HEK293 (cell line): ENCODE results near the gene ZNF644.
"Not testable (repeated sequence)": the region's sequence is repeated elsewhere in the genome, so short reads cannot be mapped to it uniquely, and the experiment has no call there.

Experiments
- CTCF ChIA-PET: fragments of 350-600 bp; formaldehyde crosslinking; extraction: SDS; loops from one replicate; lab custom pipeline; 2021; ENCODE audit warnings: antibody characterized with exemption; lab: Yijun Ruan, JAX
- POLR2A ChIA-PET: fragments of 300-600 bp; formaldehyde crosslinking; extraction: SDS; loops from one replicate; lab custom pipeline; 2020; ENCODE audit warnings: antibody characterized with exemption, inconsistent platforms; lab: Yijun Ruan, JAX
- H3K27ac ChIP-seq: fragments of 200-500 bp; sonication (Bioruptor generic); 2 replicates; pipeline ENCODE4 v1.5.1; 2014; ENCODE audit warnings: low read depth, low read length, control low read depth, inconsistent platforms; ENCODE audit errors: extremely low read depth
- H3K36me3 ChIP-seq, 2 experiments: fragments of 200-500 bp in 1 of 2; sonication (Bioruptor generic) in 1 of 2; 1 replicate in 1 of 2; 2 replicates in 1 of 2; pipeline ENCODE4 v1.5.1; 2014 to 2017; ENCODE audit warnings: inconsistent platforms in 2 of 2, low read length in 2 of 2; ENCODE audit not compliant: control insufficient read depth in 2 of 2, insufficient read depth in 1 of 2
- H3K4me1 ChIP-seq: fragments of 200-500 bp; sonication (Bioruptor generic); 2 replicates; pipeline ENCODE4 v1.5.1; 2014; ENCODE audit warnings: mild to moderate bottlenecking, low read length, inconsistent platforms; ENCODE audit not compliant: control insufficient read depth, insufficient read depth
- H3K4me3 ChIP-seq: 2 replicates; pipeline ENCODE4 v1.5.1; 2011; ENCODE audit warnings: low read depth, mild to moderate bottlenecking, control low read depth, low read length, moderate library complexity
- H3K9me3 ChIP-seq: fragments of 200-500 bp; sonication (Bioruptor generic); 2 replicates; pipeline ENCODE4 v1.5.1; 2014; ENCODE audit warnings: low read depth, low read length, inconsistent platforms; ENCODE audit not compliant: control insufficient read depth, insufficient read depth
- SP7 ChIP-seq: fragments of 450-650 bp; formaldehyde crosslinking; IDR thresholded peaks from 2 replicates; pipeline ENCODE4 v1.5.1; 2016; ENCODE audit warnings: missing biosample characterization, missing genetic modification characterization
- ZBTB20 ChIP-seq: fragments of 450-650 bp; formaldehyde crosslinking; IDR thresholded peaks from 2 replicates; pipeline ENCODE4 v1.5.1; 2016; ENCODE audit warnings: missing biosample characterization, missing genetic modification characterization
- ZBTB21 ChIP-seq: fragments of 450-650 bp; formaldehyde crosslinking; IDR thresholded peaks from 2 replicates; pipeline ENCODE4 v1.5.1; 2017; ENCODE audit warnings: missing biosample characterization, missing genetic modification characterization
- ZNF138 ChIP-seq: fragments of 450-650 bp; formaldehyde crosslinking; IDR thresholded peaks from 2 replicates; pipeline ENCODE4 v1.5.1; 2016; ENCODE audit warnings: missing biosample characterization, missing genetic modification characterization, borderline replicate concordance
- ZNF174 ChIP-seq: fragments of 450-650 bp; formaldehyde crosslinking; IDR thresholded peaks from 2 replicates; pipeline ENCODE4 v1.5.0; 2017; ENCODE audit warnings: missing biosample characterization, mild to moderate bottlenecking, missing genetic modification characterization
- ZNF18 ChIP-seq: fragments of 450-650 bp; formaldehyde crosslinking; IDR thresholded peaks from 2 replicates; pipeline ENCODE4 v1.5.1; 2016; ENCODE audit warnings: missing biosample characterization, missing genetic modification characterization
- ZNF214 ChIP-seq: fragments of 450-650 bp; formaldehyde crosslinking; IDR thresholded peaks from 2 replicates; pipeline ENCODE4 v1.5.1; 2017; ENCODE audit warnings: missing biosample characterization, mild to moderate bottlenecking, missing genetic modification characterization, borderline replicate concordance
- ZNF239 ChIP-seq: fragments of 450-650 bp; formaldehyde crosslinking; IDR thresholded peaks from 2 replicates; pipeline ENCODE4 v1.5.1; 2016; ENCODE audit warnings: missing biosample characterization, missing genetic modification characterization
- ZNF518A ChIP-seq: fragments of 450-650 bp; formaldehyde crosslinking; conservative IDR thresholded peaks from 2 replicates; pipeline ENCODE4 v1.5.1; 2016; ENCODE audit warnings: low read depth, missing biosample characterization, missing genetic modification characterization
- ZNF544 ChIP-seq: fragments of 450-650 bp; formaldehyde crosslinking; IDR thresholded peaks from 2 replicates; pipeline ENCODE4 v1.5.0; 2017; ENCODE audit warnings: missing biosample characterization, missing genetic modification characterization
- ZNF555 ChIP-seq: fragments of 450-650 bp; formaldehyde crosslinking; conservative IDR thresholded peaks from 2 replicates; pipeline ENCODE4 v1.5.1; 2017; ENCODE audit warnings: missing biosample characterization, mild to moderate bottlenecking, missing genetic modification characterization, inconsistent platforms
- ZNF571 ChIP-seq: fragments of 450-650 bp; formaldehyde crosslinking; IDR thresholded peaks from 2 replicates; pipeline ENCODE4 v1.5.0; 2017; ENCODE audit warnings: missing biosample characterization, missing genetic modification characterization
- ZNF600 ChIP-seq: fragments of 450-650 bp; formaldehyde crosslinking; IDR thresholded peaks from 2 replicates; pipeline ENCODE4 v1.5.1; 2016; ENCODE audit warnings: missing biosample characterization, missing genetic modification characterization
- ZNF623 ChIP-seq: fragments of 450-650 bp; formaldehyde crosslinking; IDR thresholded peaks from 2 replicates; pipeline ENCODE4 v1.5.1; 2016; ENCODE audit warnings: missing biosample characterization, missing genetic modification characterization
- ZNF629 ChIP-seq: fragments of 450-650 bp; formaldehyde crosslinking; IDR thresholded peaks from 2 replicates; pipeline ENCODE4 v1.5.1; 2017; ENCODE audit warnings: missing biosample characterization, missing genetic modification characterization
- ZNF777 ChIP-seq: fragments of 450-650 bp; formaldehyde crosslinking; IDR thresholded peaks from 2 replicates; pipeline ENCODE4 v1.5.1; 2017; ENCODE audit warnings: missing biosample characterization, missing genetic modification characterization, borderline replicate concordance
- ZNF837 ChIP-seq: fragments of 450-650 bp; formaldehyde crosslinking; IDR thresholded peaks from 2 replicates; pipeline ENCODE4 v1.5.1; 2016; ENCODE audit warnings: missing biosample characterization, missing genetic modification characterization

The ZNF644 gene

DNA sequence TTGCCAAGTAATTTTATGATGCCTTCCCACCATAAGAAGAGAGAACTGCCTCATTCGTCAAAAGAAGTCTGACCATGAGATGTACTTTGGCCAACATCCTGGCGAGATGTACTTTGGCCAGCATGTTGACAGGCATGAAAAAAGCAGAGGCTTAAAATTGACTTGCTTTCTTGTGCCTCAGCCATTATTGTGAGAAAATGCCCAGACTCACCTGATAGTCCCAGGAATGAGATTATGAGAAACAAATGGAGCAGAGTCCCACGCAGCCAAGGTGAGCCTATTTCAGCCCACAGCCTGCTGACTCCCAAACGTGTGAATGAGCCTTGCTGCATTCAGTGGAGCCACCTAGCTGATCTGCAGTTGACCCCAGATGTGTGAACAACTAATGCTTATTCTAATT lies 43.5 kb upstream of the ZNF644 start:
- no peaks in the 10 kb centered on the region for H3K4me1 ChIP-seq
- no peaks in the 10 kb centered on the region for H3K36me3 ChIP-seq
- TF ChIP-seq ZNF544 (no peak), ZNF239 (no peak), ZNF623 (tag by site-specific recombination) (no peak), ZNF138 (no peak), SP7 (no peak), ZNF837 (tag by site-specific recombination) (no peak), ZNF777 (no peak), ZNF555 (tag by site-specific recombination) (no peak)
- H3K4me3 ChIP-seq = no peak overlapping the region
- ChIA-PET CTCF (no interaction called here), POLR2A (no interaction called here)
- H3K27ac ChIP-seq = no peak overlapping the region
- H3K9me3 ChIP-seq = no peaks in the 10 kb centered on the region

GRCh38 chr1:91063403-91063802 lies 41.6 kb upstream of the ZNF644 start:
- CTCF ChIA-PET, POLR2A ChIA-PET, H3K9me3 ChIP-seq, H3K4me1 ChIP-seq, H3K4me3 ChIP-seq, H3K27ac ChIP-seq, H3K36me3 ChIP-seq: not testable (repeated sequence)

DNA sequence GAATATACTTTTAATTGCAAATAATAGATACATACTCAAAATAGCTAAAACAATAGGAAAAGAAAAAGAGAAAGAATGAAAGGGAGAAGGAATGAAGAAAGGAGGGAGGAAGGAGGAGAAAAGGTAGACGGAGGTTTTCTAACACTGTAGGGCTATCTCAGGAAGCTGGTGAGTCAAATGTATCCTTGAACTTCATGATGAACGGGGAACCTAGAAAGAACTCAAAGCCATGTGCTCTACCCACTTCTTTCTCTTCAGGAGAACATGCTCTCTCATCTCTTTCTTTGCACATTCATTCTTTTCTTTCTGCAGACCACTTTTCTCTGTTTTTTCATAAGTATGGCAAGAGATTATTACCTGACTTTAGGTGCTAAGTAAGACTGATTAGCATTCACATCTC lies 37.3 kb upstream of the ZNF644 start:
- no peak overlapping the region for H3K4me3 ChIP-seq
- no peaks in the 10 kb centered on the region for H3K36me3 ChIP-seq
- POLR2A ChIA-PET = interaction anchor here (1.0 kb wide), 1 partner anchor 37 kb away, joined by 3 read pairs; the partner anchor contains the start of gene ZNF644
- H3K9me3 ChIP-seq = no peaks in the 10 kb centered on the region
- TF ChIP-seq ZBTB20 = no peak
- TF ChIP-seq ZNF174 (tag by site-specific recombination) = no peak
- no peak for TF ChIP-seq ZBTB21 (tag by site-specific recombination)
- TF ChIP-seq ZNF600 = no peak
- no peak for TF ChIP-seq ZNF18 (tag by site-specific recombination)
- no peak for TF ChIP-seq ZNF571
- TF ChIP-seq ZNF518A (tag by site-specific recombination) = no peak
- TF ChIP-seq ZNF629 (tag by site-specific recombination) = no peak
- no peak for TF ChIP-seq ZNF214 (tag by site-specific recombination)
- CTCF ChIA-PET = interaction anchor here (1.8 kb wide), 1 partner anchor 106 kb away, joined by 7 read pairs; no protein-coding TSS in a partner anchor
- H3K27ac ChIP-seq = no peak overlapping the region
- no peaks in the 10 kb centered on the region for H3K4me1 ChIP-seq
